Activated CD4-positive, alpha-beta T cell treated with anti-CD3 and anti-CD28 coated beads for 36 hours (primary cell): ENCODE results near the gene SMPD3. TPM values are rescaled to one million over a fixed set of nuclear protein-coding genes. Genes with fewer than 3 reads are reported as not detected.

Source experiments
- ATAC-seq: fragments of 200-7000 bp; cut with Tn5 transposase; one replicate; pipeline ENCODE4 v1.10.0; 2021; ENCODE audit warnings: mild to moderate bottlenecking, moderate library complexity
- CTCF ChIA-PET: fragments of 350-600 bp; sonication (Branson Sonifier 250); formaldehyde crosslinking; loops from one replicate; lab custom pipeline; 2021; ENCODE audit warnings: antibody characterized with exemption; lab: Charles Lee
- POLR2A ChIA-PET: fragments of 350-600 bp; sonication (Branson Sonifier 250); formaldehyde crosslinking; loops from one replicate; lab custom pipeline; 2021; ENCODE audit warnings: antibody characterized with exemption, inconsistent platforms; lab: Charles Lee
- DNase-seq: peaks from one replicate; pipeline ENCODE4 v3.0.0-alpha.2; 2020
- H3K27ac Mint-ChIP-seq: one replicate; pipeline ENCODE4 v1.8.0; 2021; ENCODE audit warnings: mixed read lengths
- H3K27me3 Mint-ChIP-seq: one replicate; pipeline ENCODE4 v1.8.0; 2021; ENCODE audit warnings: mixed read lengths
- H3K36me3 Mint-ChIP-seq: one replicate; pipeline ENCODE4 v1.8.0; 2021; ENCODE audit warnings: low read depth, mixed read lengths
- H3K4me1 Mint-ChIP-seq: one replicate; pipeline ENCODE4 v1.8.0; 2021; ENCODE audit warnings: mixed read lengths
- H3K4me3 Mint-ChIP-seq: one replicate; pipeline ENCODE4 v1.8.0; 2021; ENCODE audit warnings: mild to moderate bottlenecking, moderate library complexity, mixed read lengths
- H3K9me3 Mint-ChIP-seq: one replicate; pipeline ENCODE4 v1.8.0; 2021; ENCODE audit warnings: low read depth, mixed read lengths
- intact Hi-C, 2 experiments: fragments of 100-400 bp; cut with DNase I in 1 of 2; cut with micrococcal nuclease in 1 of 2; formaldehyde crosslinking; loops; one replicate each; pipeline versions ENCODE4 v1.14.2 to v1.15.1; 2022 to 2024; cut with DNase I, micrococcal nuclease
- total RNA-seq, 2 experiments: library from RNA; stranded (reverse); gene quantifications; one replicate each; pipeline ENCODE4 v1.2.3, GENCODE V29; 2021

The SMPD3 gene
- total RNA-seq, 2 experiments from 2014 or later: 0.07 to 0.37 TPM

GRCh38 chr16:68362262-68362913 is 85.9 kb downstream of the SMPD3 start:
- ChIA-PET CTCF (interaction anchor here (0.7 to 1.4 kb wide), 5 partner anchors 20 to 311 kb away, joined by 3 to 4 read pairs (median 3); no protein-coding TSS in a partner anchor), POLR2A (no interaction called here)
- H3K9me3 Mint-ChIP-seq: no peaks in the 10 kb centered on the region

GRCh38 chr16:68361485-68361884 is 86.8 kb downstream of the SMPD3 start:
- peaks cover 17% of the 10 kb centered on the region for H3K36me3 Mint-ChIP-seq
- H3K27ac Mint-ChIP-seq: no peak overlapping the region
- intact Hi-C loops: no loop called here
- ATAC-seq (no peak), DNase-seq (no peak)
- no peaks in the 10 kb centered on the region for H3K9me3 Mint-ChIP-seq
- ChIA-PET POLR2A (no interaction called here), CTCF (no interaction called here)
- H3K4me3 Mint-ChIP-seq: no peak overlapping the region
- peaks cover 3% of the 10 kb centered on the region for H3K27me3 Mint-ChIP-seq
- peaks cover 12% of the 10 kb centered on the region for H3K4me1 Mint-ChIP-seq

More at GRCh38 chr16:68362262-68362913, 85.9 kb downstream of the SMPD3 start:
- no peak overlapping the region for H3K27ac Mint-ChIP-seq
- peaks cover 6% of the 10 kb centered on the region for H3K4me1 Mint-ChIP-seq
- no peak for ATAC-seq
- intact Hi-C loops: no loop called here
- DNase-seq: no peak
- H3K27me3 Mint-ChIP-seq: peaks cover 3% of the 10 kb centered on the region
- H3K4me3 Mint-ChIP-seq: no peak overlapping the region
- H3K36me3 Mint-ChIP-seq: peaks cover 9% of the 10 kb centered on the region

- H3K9me3 Mint-ChIP-seq: no peaks in the 10 kb centered on the region
- intact Hi-C loops: no loop called here
- peaks cover 17% of the 10 kb centered on the region for H3K4me1 Mint-ChIP-seq
- DNase-seq (no peak), ATAC-seq (no peak)
- peaks cover 20% of the 10 kb centered on the region for H3K36me3 Mint-ChIP-seq
- no peaks in the 10 kb centered on the region for H3K27me3 Mint-ChIP-seq
- H3K4me3 Mint-ChIP-seq: no peak overlapping the region
- CTCF ChIA-PET: interaction anchor here (0.8 kb wide), 1 partner anchor 36 kb away, joined by 3 read pairs; no protein-coding TSS in a partner anchor
- POLR2A ChIA-PET: no interaction called here
- no peak overlapping the region for H3K27ac Mint-ChIP-seq
Measured at GRCh38 chr16:68360956-68361355, 87.4 kb downstream of the SMPD3 start.

GRCh38 chr16:68360547-68360946 is 87.8 kb downstream of the SMPD3 start:
- Mint-ChIP-seq H3K27ac (no peak overlapping the region), H3K27me3 (no peaks in the 10 kb centered on the region), H3K9me3 (no peaks in the 10 kb centered on the region), H3K36me3 (peaks cover 21% of the 10 kb centered on the region), H3K4me3 (no peak overlapping the region), H3K4me1 (peaks cover 21% of the 10 kb centered on the region)
- ChIA-PET CTCF (interaction anchor here (0.8 kb wide), 1 partner anchor 36 kb away, joined by 3 read pairs; no protein-coding TSS in a partner anchor), POLR2A (no interaction called here)
- ATAC-seq (no peak), DNase-seq (no peak)
- intact Hi-C loops: no loop called here

- intact Hi-C loops: no loop called here
Measured at GRCh38 chr16:68359398-68360191, 88.7 kb downstream of the SMPD3 start.

DNA sequence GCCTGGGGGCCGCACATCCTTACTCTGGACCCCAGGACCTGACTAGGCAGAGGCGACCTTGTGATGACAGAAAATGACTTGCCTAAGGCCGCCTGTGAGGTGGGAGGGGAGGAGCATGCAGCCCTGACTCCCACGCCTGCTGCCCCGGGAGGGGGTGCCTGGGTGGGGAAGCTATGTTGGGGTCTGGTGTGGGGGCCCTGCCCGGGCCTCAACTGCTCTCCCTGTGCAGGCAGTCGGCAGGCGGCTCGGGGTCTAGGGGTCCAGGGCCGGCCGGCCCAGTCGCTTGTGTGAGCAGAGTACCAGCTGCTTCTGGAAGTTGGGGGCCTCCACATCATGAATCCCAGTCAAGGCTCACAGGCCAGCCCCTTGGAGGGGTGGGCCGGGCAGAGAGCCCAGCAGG is 89.4 kb downstream of the SMPD3 start:
- ChIA-PET CTCF (no interaction called here), POLR2A (no interaction called here)
- intact Hi-C loops: no loop called here

More at GRCh38 chr16:68359398-68360191, 88.7 kb downstream of the SMPD3 start:
- H3K4me3 Mint-ChIP-seq: no peak overlapping the region
- peaks cover 28% of the 10 kb centered on the region for H3K36me3 Mint-ChIP-seq
- ATAC-seq: no peak
- H3K27me3 Mint-ChIP-seq: no peaks in the 10 kb centered on the region
- no peaks in the 10 kb centered on the region for H3K9me3 Mint-ChIP-seq
- DNase-seq: no peak
- H3K27ac Mint-ChIP-seq: no peak overlapping the region
- CTCF ChIA-PET: interaction anchor here (0.8 kb wide), 1 partner anchor 37 kb away, joined by 3 read pairs; no protein-coding TSS in a partner anchor
- peaks cover 29% of the 10 kb centered on the region for H3K4me1 Mint-ChIP-seq
- POLR2A ChIA-PET: no interaction called here

DNA sequence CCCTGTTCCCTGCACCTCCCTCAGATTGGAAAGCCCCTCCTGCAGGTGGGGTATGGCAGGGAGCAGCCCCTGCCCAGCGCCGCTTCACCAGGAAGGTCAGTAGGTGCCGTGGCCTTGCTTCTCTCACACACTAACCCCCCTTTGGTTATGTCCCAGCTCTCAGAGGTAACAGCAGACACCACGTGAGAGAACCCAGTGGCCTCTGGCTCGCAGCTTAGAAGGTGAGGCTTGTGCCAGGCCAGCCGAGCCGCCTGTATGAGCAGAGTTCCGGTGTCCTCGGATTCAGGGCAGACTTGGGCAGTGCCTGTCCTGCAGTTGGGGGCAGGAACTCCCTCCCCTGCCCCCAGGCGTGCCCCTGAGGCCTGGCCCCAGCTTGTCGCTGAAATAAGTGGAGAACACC is 90.4 kb downstream of the SMPD3 start:
- Mint-ChIP-seq H3K4me3 (no peak overlapping the region), H3K36me3 (peaks cover 40% of the 10 kb centered on the region), H3K9me3 (no peaks in the 10 kb centered on the region), H3K27ac (no peak overlapping the region), H3K27me3 (no peaks in the 10 kb centered on the region), H3K4me1 (peaks cover 29% of the 10 kb centered on the region)
- ATAC-seq (no peak), DNase-seq (no peak)
- intact Hi-C loops: no loop called here
- ChIA-PET POLR2A (no interaction called here), CTCF (interaction anchor here (0.9 kb wide), 1 partner anchor 8 kb away, joined by 4 read pairs; no protein-coding TSS in a partner anchor)

More for the DNA sequence above, 89.4 kb downstream of the SMPD3 start:
- DNase-seq (no peak), ATAC-seq (no peak)
- H3K4me3 Mint-ChIP-seq: no peak overlapping the region
- no peaks in the 10 kb centered on the region for H3K9me3 Mint-ChIP-seq
- H3K36me3 Mint-ChIP-seq: peaks cover 33% of the 10 kb centered on the region
- H3K27me3 Mint-ChIP-seq: no peaks in the 10 kb centered on the region
- peaks cover 29% of the 10 kb centered on the region for H3K4me1 Mint-ChIP-seq
- no peak overlapping the region for H3K27ac Mint-ChIP-seq

DNA sequence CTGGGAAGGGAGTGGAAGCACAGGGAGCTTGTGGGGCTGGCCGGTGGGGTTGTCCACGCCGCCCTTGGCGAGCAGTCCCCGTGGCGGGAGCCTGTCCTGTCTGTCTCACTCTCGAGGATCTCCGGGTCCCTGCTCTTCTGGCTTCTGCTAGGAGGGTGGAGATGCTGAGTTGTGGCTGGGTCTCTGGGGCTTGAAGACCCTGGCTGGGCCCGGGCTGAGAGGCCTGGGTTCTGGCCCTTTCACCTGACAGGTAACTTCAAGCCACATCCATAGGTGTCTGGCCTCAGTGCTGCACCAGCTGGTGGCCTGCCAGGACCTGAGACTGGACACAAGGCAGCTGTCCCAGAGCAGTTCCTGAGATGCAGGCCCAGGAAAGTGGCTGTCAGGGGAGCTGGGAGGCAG is 90.8 kb downstream of the SMPD3 start:
- DNase-seq: no peak
- Mint-ChIP-seq H3K4me1 (peaks cover 29% of the 10 kb centered on the region), H3K27ac (no peak overlapping the region), H3K36me3 (peaks cover 42% of the 10 kb centered on the region), H3K27me3 (no peaks in the 10 kb centered on the region), H3K4me3 (no peak overlapping the region), H3K9me3 (no peaks in the 10 kb centered on the region)
- intact Hi-C loops: no loop called here
- CTCF ChIA-PET: interaction anchor here (0.9 kb wide), 1 partner anchor 9 kb away, joined by 4 read pairs; no protein-coding TSS in a partner anchor
- POLR2A ChIA-PET: no interaction called here
- ATAC-seq: no peak

DNA sequence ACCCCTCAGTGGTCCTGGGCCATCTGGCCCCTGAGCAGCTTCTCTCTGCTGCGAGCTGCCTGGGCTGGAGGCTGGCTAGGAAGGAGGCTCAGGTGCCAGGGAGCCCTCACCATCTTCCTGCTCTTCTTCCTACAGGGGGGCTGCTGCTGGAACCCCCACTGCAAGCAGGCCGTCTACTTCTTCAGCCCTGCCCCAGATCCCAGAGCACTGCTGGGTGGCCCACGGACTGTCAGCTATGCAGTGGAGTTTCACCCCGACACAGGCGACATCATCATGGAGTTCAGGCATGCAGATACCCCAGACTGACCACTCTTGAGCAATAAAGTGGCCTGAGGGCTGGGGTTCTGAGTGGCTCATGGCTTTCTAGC is 91.4 kb downstream of the SMPD3 start:
- ATAC-seq (no peak), DNase-seq (no peak)
- H3K4me3 Mint-ChIP-seq: no peak overlapping the region
- ChIA-PET POLR2A (no interaction called here), CTCF (interaction anchor here (0.8 to 1.3 kb wide), 5 partner anchors 9 to 95 kb away, joined by 3 to 6 read pairs (median 3); no protein-coding TSS in a partner anchor)
- intact Hi-C loops: no loop called here
- H3K36me3 Mint-ChIP-seq: peaks cover 46% of the 10 kb centered on the region
- H3K9me3 Mint-ChIP-seq: no peaks in the 10 kb centered on the region
- H3K27me3 Mint-ChIP-seq: no peaks in the 10 kb centered on the region
- no peak overlapping the region for H3K27ac Mint-ChIP-seq
- peaks cover 29% of the 10 kb centered on the region for H3K4me1 Mint-ChIP-seq

- Mint-ChIP-seq H3K27me3 (no peaks in the 10 kb centered on the region), H3K9me3 (no peaks in the 10 kb centered on the region), H3K4me1 (peaks cover 29% of the 10 kb centered on the region), H3K4me3 (no peak overlapping the region), H3K36me3 (peaks cover 46% of the 10 kb centered on the region), H3K27ac (no peak overlapping the region)
- ATAC-seq: peak; percentile 80
- intact Hi-C loops: no loop called here
- DNase-seq: peak; percentile 78
- ChIA-PET POLR2A (interaction anchor here (0.6 to 1.2 kb wide), 2 partner anchors 93 to 540 kb away, joined by 3 to 4 read pairs; partner anchors contain the start of gene SLC7A6), CTCF (interaction anchor here (0.6 to 1.3 kb wide), 6 partner anchors 11 to 112 kb away, joined by 3 to 6 read pairs (median 3); partner anchors contain the start of gene PLA2G15)
Measured at GRCh38 chr16:68356249-68356918, 91.9 kb downstream of the SMPD3 start.
